ENCODE measurements around the gene RNF150.

- TF ChIP-seq CTCF (IDR thresholded peaks at IDR 0.05 in 4 of 5, conservative IDR thresholded peaks at IDR 0.05 in 1 of 5), result no peak
- TF ChIP-seq POLR2A (IDR thresholded peaks at IDR 0.05), result no peak
These were observed 124.1 kb downstream of the RNF150 start for GRCh38 chr4:141009129-141009528.
